OCI-LY7 (cell line): ENCODE measurements around the gene ACTR6.

Experiments
- EZH2phosphoT487 ChIP-seq: fragments of 200-600 bp; sonication (generic); IDR thresholded peaks from 2 replicates; pipeline ENCODE4 v1.6.1; 2018; ENCODE audit warnings: low read depth, borderline replicate concordance, mild to moderate bottlenecking, mixed run types, antibody characterized with exemption, low read length, moderate library complexity, mixed read lengths
- TF ChIP-seq, protein P1 (sequence below): fragments of 200-600 bp; sonication (generic); conservative IDR thresholded peaks from 2 replicates; pipeline ENCODE4 v1.5.1; 2014; ENCODE audit warnings: mild to moderate bottlenecking, antibody characterized with exemption, low read length, moderate library complexity, mixed read lengths

DNA sequence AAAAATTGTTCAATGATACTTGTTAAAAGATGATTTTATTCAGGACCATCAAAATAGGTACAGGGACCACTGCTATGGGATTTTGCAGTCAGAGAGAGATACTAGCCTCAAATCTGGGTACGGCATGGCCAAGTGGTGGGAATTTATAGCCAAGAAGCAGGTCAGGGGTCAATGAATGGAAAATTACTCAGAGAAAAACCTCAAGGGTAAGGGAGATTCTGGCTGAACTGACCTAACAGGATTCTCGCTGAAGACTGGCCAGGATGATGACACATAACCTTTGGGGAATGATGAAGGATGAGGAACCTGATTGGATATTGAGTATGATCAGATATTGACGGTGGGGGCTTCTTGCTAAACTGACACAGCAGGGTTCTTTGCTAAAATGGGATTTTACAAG lies 33.6 kb downstream of the ACTR6 start:
- TF ChIP-seq, protein P1, sequence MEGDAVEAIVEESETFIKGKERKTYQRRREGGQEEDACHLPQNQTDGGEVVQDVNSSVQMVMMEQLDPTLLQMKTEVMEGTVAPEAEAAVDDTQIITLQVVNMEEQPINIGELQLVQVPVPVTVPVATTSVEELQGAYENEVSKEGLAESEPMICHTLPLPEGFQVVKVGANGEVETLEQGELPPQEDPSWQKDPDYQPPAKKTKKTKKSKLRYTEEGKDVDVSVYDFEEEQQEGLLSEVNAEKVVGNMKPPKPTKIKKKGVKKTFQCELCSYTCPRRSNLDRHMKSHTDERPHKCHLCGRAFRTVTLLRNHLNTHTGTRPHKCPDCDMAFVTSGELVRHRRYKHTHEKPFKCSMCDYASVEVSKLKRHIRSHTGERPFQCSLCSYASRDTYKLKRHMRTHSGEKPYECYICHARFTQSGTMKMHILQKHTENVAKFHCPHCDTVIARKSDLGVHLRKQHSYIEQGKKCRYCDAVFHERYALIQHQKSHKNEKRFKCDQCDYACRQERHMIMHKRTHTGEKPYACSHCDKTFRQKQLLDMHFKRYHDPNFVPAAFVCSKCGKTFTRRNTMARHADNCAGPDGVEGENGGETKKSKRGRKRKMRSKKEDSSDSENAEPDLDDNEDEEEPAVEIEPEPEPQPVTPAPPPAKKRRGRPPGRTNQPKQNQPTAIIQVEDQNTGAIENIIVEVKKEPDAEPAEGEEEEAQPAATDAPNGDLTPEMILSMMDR = no peak
- no peak for TF ChIP-seq EZH2phosphoT487
